ENCODE results near the gene TMCC3. TPM values are rescaled to one million over a fixed set of nuclear protein-coding genes. Genes with fewer than 3 reads are reported as not detected.
A peak's percentile ranks its signal among the peaks of the same experiment; 100 is the strongest.

TMCC3 gene
- total and polyA plus RNA-seq, 2 donors from 2014 or later, result 6.7 to 14.7 TPM

- Histone ChIP-seq H3K4me3 (ENCODE audit: low read length in 3 of 3) (no peak overlapping the region), H3K27me3 (ENCODE audit: control insufficient read depth, insufficient read depth, low read length) (no peaks in the 10 kb centered on the region), H3K9ac (ENCODE audit: low read length in 3 of 3) (no peak overlapping the region), H3K9me3 (ENCODE audit: control insufficient read depth in 2 of 3, insufficient read depth in 1 of 3, low read length in 3 of 3) (no peaks in the 10 kb centered on the region), H3K4me1 (ENCODE audit: control insufficient read depth in 2 of 3, insufficient read depth in 2 of 3, low read depth in 1 of 3, low read length in 3 of 3) (peaks cover 0 to 14% (median 7%) of the 10 kb centered on the region in 3 donors), H3K27ac (ENCODE audit: low read depth in 2 of 2, low read length in 2 of 2) (no peak overlapping the region), H3K36me3 (ENCODE audit: control insufficient read depth in 2 of 3, insufficient read depth in 3 of 3, low read length in 3 of 3) (no peaks in the 10 kb centered on the region)
- FAIRE-seq (no peak), DNase-seq (no peak)
- TF ChIP-seq CTCF (IDR thresholded peaks at IDR 0.05; ENCODE audit: borderline replicate concordance, extremely low read depth, insufficient read depth), result no peak
- intact Hi-C loops (cut with DNase I), result no loop called here
Measured at GRCh38 chr12:94638521-94638920, 11.8 kb downstream of the TMCC3 start.

GRCh38 chr12:94637390-94638113 is 12.8 kb downstream of the TMCC3 start:
- TF ChIP-seq CTCF (IDR thresholded peaks at IDR 0.05; ENCODE audit: borderline replicate concordance, extremely low read depth, insufficient read depth), result no peak
- no peak overlapping the region for H3K4me3 ChIP-seq (ENCODE audit: low read length in 3 of 3)
- no peak overlapping the region for H3K9ac ChIP-seq (ENCODE audit: low read length in 3 of 3)
- FAIRE-seq, result no peak
- no peaks in the 10 kb centered on the region for H3K27me3 ChIP-seq (ENCODE audit: control insufficient read depth, insufficient read depth, low read length)
- H3K36me3 ChIP-seq (ENCODE audit: control insufficient read depth in 2 of 3, insufficient read depth in 3 of 3, low read length in 3 of 3), result no peaks in the 10 kb centered on the region
- no peak overlapping the region for H3K27ac ChIP-seq (ENCODE audit: low read depth in 2 of 2, low read length in 2 of 2)
- H3K9me3 ChIP-seq (ENCODE audit: control insufficient read depth in 2 of 3, insufficient read depth in 1 of 3, low read length in 3 of 3), result no peaks in the 10 kb centered on the region
- no peak for DNase-seq
- H3K4me1 ChIP-seq (ENCODE audit: control insufficient read depth in 2 of 3, insufficient read depth in 2 of 3, low read depth in 1 of 3, low read length in 3 of 3), result peaks cover 0 to 9% (median 7%) of the 10 kb centered on the region in 3 donors
- intact Hi-C loops (cut with DNase I), result no loop called here

- H3K27ac ChIP-seq (ENCODE audit: low read depth in 2 of 2, low read length in 2 of 2), result no peak overlapping the region
- DNase-seq (peak in 3 of 5 donors; percentile 45 to 76 (median 71)), FAIRE-seq (no peak)
- no peaks in the 10 kb centered on the region for H3K9me3 ChIP-seq (ENCODE audit: control insufficient read depth in 2 of 3, insufficient read depth in 1 of 3, low read length in 3 of 3)
- H3K36me3 ChIP-seq (ENCODE audit: control insufficient read depth in 2 of 3, insufficient read depth in 3 of 3, low read length in 3 of 3), result no peaks in the 10 kb centered on the region
- no peak for TF ChIP-seq CTCF (IDR thresholded peaks at IDR 0.05; ENCODE audit: borderline replicate concordance, extremely low read depth, insufficient read depth)
- no peak overlapping the region for H3K9ac ChIP-seq (ENCODE audit: low read length in 3 of 3)
- intact Hi-C loops (cut with DNase I), result no loop called here
- no peaks in the 10 kb centered on the region for H3K27me3 ChIP-seq (ENCODE audit: control insufficient read depth, insufficient read depth, low read length)
- H3K4me1 ChIP-seq (ENCODE audit: control insufficient read depth in 2 of 3, insufficient read depth in 2 of 3, low read depth in 1 of 3, low read length in 3 of 3), result peaks cover 4 to 11% (median 5%) of the 10 kb centered on the region in 3 donors
- no peak overlapping the region for H3K4me3 ChIP-seq (ENCODE audit: low read length in 3 of 3)
Measured at GRCh38 chr12:94636462-94637085, 13.8 kb downstream of the TMCC3 start.
